NCI-H774 (cell line): ENCODE data around the gene USB1.

Experiments
- DNase-seq: peaks from one replicate; lab custom pipeline; 2025; lab: John Stamatoyannopoulos, UW

USB1 gene

GRCh38 chr16:58048494-58049231 is 47.5 kb downstream of the USB1 start:
- DNase-seq: no peak

GRCh38 chr16:58049232-58050185 is 48.3 kb downstream of the USB1 start:
- no peak for DNase-seq

- no peak for DNase-seq
Measured at GRCh38 chr16:58051296-58051695, 50.1 kb downstream of the USB1 start.

- no peak for DNase-seq
Measured at GRCh38 chr16:58051821-58052603, 50.8 kb downstream of the USB1 start.

- DNase-seq: no peak
Measured at GRCh38 chr16:58053682-58054005, 52.4 kb downstream of the USB1 start.

- DNase-seq: no peak
Measured at GRCh38 chr16:58054289-58054688, 53.1 kb downstream of the USB1 start.

GRCh38 chr16:58056580-58056979 is 55.4 kb downstream of the USB1 start:
- DNase-seq: no peak

GRCh38 chr16:58057121-58057520 is 55.9 kb downstream of the USB1 start:
- no peak for DNase-seq

- no peak for DNase-seq
Measured at GRCh38 chr16:58057784-58058183, 56.6 kb downstream of the USB1 start.

GRCh38 chr16:58062821-58063220 is 61.6 kb downstream of the USB1 start:
- no peak for DNase-seq

GRCh38 chr16:58063377-58064076 is 62.3 kb downstream of the USB1 start:
- DNase-seq: no peak

- DNase-seq: no peak
Measured at GRCh38 chr16:58070585-58070984, 69.4 kb downstream of the USB1 start.
